GM21723 (cell line): ENCODE results near the gene F2RL2.

Experiments
- ATAC-seq: cut with Tn5 transposase; IDR thresholded peaks from one replicate; pipeline ENCODE4 v1.9.1; 2021; ENCODE audit warnings: mild to moderate bottlenecking, moderate library complexity; ENCODE audit not compliant: unreplicated experiment

The F2RL2 gene

DNA sequence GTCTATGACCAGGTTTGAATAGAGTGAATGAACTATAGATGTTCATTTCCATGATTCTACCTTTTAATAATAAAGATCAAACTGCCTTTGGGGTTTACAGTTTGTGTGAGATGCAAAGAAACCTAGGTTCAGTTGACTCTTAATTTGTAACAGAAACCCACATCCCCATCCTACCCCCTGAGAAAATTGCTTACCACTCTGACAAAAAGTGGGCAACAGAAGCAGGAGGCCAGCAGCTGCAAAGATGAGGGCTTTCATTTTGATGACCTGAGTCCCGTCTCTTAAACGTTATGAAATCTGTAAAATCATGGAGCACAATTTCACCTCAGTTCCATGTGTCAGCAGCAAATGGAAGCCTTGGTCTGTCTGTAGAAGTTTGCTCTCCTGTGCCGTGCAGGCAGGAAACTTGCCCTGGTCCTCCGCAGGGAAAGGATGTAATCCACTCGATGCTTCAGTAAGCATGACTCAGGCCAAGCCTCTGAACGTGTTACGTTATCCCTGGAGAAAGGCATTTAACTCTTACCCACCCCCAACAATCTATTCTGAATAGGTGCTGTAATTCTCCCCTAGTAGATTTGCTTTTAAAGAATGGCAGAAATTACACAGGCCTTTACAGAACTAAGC is at the start of gene F2RL2:
TSS of gene F2RL2 (minus strand) at position 431 of the 624 bp plus-strand sequence. CDS start at position 258, 173 bp downstream.
- no peak for ATAC-seq

GRCh38 chr5:76672242-76672641 is 49.0 kb upstream of the F2RL2 start:
- no peak for ATAC-seq

DNA sequence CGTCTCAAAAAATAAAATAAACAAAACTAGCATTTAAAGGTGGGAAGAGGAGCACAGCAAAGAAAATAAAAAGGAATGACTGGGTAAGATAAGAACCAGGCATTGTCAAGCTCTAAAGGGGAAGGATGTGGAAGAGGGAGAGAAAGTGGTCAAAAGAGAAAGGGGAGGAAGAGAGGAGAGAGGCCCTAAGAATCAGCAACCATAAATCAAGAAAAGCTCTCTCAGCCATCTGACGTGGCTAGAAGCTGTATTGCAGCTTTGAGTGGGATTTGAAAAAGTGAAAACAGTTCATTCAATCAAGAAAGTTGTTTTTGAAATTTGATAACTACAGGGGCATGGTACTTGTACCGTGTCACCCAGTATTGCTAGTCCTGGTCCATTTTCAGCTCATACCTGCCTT is 47.3 kb upstream of the F2RL2 start:
- ATAC-seq, result no peak

- no peak for ATAC-seq
Measured at GRCh38 chr5:76669245-76669644, 46.0 kb upstream of the F2RL2 start.

GRCh38 chr5:76667495-76667894 is 44.3 kb upstream of the F2RL2 start:
- ATAC-seq, result no peak

- no peak for ATAC-seq
Measured at GRCh38 chr5:76664079-76664478, 40.9 kb upstream of the F2RL2 start.

GRCh38 chr5:76663573-76663972 is 40.4 kb upstream of the F2RL2 start:
- no peak for ATAC-seq

- ATAC-seq, result no peak
Measured at GRCh38 chr5:76662521-76662920, 39.3 kb upstream of the F2RL2 start.

DNA sequence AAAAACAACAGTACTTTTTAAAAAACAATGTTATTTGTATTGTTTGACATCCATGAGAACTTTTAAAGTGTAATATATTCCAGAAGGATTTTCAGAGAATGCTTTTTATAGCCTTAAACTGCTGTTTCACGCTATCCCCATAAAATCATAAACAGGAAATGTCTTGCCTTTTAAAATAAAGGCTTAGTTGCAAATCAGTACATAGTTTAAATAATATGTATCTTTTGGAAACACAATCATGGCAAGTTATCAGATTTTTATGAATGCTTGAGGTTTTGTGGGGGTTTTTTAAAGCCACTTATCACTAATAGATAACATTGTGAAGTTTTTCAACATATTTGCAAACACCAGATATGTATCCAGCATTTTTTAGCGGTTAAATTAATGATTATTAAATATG is 37.2 kb upstream of the F2RL2 start:
- ATAC-seq, result no peak

DNA sequence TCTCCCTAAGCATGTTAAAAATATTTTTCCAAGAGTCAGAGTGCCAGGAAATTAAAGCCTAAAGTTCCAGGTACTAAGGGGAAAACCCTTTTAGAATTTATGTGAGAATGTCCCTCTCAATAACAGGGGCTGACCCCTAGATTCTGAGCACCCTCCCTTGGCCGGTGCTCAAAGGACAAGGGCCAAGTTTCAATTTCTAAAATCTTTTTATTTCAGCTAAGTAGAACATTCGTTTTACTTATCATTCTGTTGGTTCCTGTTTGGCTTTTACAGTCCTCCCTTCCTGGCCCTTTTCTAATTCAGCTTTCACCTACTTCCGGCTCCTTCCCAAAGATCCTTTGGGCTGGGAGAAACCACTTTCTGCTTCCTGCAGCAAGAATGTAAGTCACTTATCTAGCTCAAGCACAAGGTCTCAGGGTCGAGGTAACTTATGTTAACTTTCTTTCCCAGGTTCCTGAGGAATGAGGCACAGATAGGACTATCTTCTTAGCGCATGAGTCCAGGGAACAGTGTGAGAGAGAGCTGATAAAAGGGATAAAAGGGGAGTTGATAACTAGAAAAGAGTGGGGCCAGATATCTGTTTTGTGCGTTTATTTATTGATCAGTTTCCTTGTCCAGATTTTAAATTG is 34.6 kb upstream of the F2RL2 start:
- ATAC-seq, result no peak

GRCh38 chr5:76657091-76657490 is 33.9 kb upstream of the F2RL2 start:
- no peak for ATAC-seq

GRCh38 chr5:76652809-76653414 is 29.7 kb upstream of the F2RL2 start:
- no peak for ATAC-seq

DNA sequence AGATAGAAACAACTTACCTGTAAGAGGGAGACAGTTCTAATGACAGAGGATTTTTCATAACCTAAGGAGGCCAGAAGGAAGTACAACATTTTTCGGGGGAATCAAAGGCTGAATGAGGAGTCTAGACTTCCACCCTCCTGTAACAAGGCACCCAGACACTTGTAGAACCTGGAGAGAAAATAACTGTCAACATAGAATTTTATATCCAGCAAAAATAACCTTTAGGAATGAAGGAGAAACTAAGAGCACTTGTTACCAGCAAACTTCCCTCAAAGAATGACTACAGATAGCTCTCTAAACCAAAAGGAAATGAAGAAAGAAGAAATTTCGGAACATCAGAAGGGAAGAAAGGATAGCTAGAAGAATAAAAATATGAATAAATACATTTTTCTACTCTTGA is 25.9 kb upstream of the F2RL2 start:
- no peak for ATAC-seq

DNA sequence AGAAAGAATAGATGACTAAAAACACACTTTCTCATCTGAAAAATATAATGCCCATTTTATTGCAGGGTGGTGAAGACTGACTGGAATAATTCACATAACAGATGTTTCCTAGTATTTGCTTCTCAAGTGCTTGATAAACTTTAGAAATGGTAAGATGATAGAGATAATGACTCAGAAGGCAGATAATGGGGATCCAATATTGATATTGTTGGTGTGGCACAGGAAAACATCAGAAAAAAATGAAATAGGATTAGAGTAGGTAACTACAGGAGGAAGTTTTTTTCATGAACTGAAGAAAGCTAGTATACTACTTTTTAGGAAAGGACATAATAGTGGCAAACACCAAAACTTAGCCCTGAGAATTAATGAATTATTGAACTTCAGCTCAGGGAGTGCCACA is 20.2 kb upstream of the F2RL2 start:
- ATAC-seq, result no peak

DNA sequence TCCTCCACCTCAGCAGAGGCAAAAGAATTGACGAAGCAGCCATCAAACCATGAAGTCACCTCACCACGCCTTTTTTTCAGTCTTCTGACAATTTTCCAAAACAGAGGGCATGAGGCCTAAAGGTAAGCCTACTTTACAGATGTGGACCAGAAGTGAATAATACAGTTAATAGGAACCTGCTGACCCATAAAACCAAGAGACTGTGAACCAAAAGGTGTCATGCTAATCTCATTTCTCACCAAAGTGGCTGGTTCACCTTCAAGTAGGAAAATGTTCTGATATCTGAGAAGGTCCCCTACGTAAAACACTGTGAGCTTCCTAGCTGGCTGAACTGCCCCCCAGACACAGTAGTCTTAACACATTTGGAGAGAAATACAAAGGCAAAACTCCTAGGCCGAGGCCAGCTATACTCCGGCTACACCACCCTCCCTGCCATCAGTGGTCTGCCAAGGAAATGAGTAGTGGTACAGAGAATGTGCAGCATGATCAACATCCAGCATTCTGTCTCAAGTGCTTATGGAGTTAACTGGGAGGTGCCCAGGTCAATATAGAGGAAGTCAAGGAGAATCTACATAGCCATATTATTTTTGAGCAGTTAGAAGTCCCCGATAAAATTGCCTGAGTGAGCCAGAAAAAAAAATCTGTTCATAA is 19.3 kb upstream of the F2RL2 start:
- no peak for ATAC-seq

DNA sequence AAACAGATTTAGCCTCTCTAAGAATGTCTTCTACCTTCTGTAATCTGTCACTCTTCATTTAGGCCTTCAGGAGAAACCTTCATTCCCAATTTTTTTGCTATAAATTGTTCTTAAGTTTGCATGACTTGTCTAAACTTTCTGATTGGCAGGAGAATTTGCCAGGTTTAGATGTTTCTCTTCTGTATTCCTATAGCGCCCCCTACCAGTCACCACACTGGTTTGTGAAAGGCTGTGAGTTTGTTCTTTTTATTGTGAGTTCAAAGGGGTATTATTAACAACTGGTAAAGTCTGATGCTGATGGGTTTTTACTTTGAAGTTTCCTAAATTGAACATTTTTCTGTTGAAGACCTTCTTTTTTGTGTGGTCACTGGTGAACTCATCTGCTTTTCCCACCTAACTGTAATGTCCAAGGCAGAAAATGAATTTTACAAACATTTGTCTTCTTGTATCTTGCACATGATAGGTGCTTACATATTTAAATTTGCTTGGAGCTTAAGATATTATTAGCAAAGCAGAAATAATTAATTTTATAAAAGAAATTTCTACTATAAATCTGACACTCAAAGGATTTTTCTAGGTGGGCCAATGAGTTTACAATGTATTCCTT is 18.4 kb upstream of the F2RL2 start:
- ATAC-seq, result no peak

GRCh38 chr5:76638479-76638878 is 15.3 kb upstream of the F2RL2 start:
- no peak for ATAC-seq

- ATAC-seq, result no peak
Measured at GRCh38 chr5:76637490-76637889, 14.3 kb upstream of the F2RL2 start.

- no peak for ATAC-seq
Measured at GRCh38 chr5:76634661-76635060, 11.5 kb upstream of the F2RL2 start.

DNA sequence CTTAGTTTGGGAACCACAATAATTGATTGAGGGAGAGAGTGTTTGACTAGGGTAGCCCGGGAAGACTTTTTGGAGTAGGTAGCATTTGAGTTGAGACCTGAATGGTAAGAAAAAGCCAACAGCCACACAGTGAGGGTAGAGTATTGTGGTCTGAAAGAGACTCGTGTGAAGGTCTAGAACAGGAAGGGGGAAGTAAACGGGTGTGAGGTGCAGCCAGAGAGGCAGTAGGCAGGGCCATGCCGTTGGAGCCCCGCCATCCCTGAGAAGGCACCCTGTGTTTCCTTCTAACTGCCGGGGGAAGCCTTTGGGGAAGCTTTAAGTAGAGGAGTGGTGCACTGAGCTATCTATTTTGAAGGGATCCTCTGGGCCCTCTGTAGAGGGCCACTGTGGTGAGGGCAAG is 3.5 kb upstream of the F2RL2 start:
- no peak for ATAC-seq

DNA sequence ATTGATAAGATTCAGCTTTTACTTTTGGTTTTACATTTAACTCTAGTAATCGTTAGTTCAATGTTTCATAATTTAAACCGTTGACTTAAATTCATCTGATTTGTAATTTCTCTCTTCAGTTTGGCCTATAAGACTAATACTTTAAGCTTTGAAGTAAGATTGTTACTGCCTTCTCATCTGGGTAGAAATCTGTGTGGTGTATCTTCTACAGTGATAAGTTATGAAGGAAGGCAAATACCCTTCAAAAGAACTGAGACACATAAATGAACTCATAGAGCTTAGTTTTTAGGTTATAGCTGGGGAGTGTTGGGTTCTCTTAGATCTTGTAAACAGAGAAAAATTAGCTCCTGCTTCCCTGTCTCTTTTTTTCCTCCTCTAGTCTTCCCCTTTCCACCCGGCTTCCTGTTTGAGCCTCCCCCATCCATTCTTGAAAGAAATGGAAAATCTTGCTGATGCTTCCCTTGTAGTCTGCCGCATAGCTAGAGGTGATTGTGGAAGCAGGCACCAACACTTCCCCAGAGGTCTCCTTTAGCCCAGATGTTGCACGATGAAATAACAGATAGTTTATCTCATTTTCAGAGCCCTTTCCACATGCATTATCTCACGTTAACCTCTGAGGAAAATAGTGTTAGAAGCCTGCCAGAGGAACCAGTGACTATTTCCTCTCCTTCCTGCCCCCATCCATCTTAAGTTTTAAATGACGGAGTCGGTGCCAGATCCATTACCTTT is 2.0 kb upstream of the F2RL2 start:
- ATAC-seq, result no peak
